GM23248 (cell line): Measurements from ENCODE around the gene PLEK2. TPM values are rescaled to one million over a fixed set of nuclear protein-coding genes. Genes with fewer than 3 reads are reported as not detected.
"Not testable (repeated sequence)": the region's sequence is repeated elsewhere in the genome, so short reads cannot be mapped to it uniquely, and the experiment has no call there.

Source experiments
- DNase-seq: peaks from one replicate; pipeline ENCODE4 v3.0.0-alpha.2; 2015
- H2AFZ ChIP-seq: fragments of 200-600 bp; sonication (generic); 2 replicates; pipeline ENCODE4 v1.6.1; 2016; ENCODE audit warnings: antibody characterized with exemption
- H3F3A ChIP-seq: fragments of 200-600 bp; sonication (generic); 2 replicates; pipeline ENCODE4 v1.6.1; 2016; ENCODE audit warnings: mild to moderate bottlenecking, antibody characterized with exemption, mixed run types; ENCODE audit not compliant: insufficient read depth
- H3K27ac ChIP-seq: fragments of 200-600 bp; sonication (generic); 2 replicates; pipeline ENCODE4 v1.5.1; 2016; ENCODE audit warnings: mild to moderate bottlenecking
- H3K27me3 ChIP-seq: fragments of 200-600 bp; sonication (generic); replicated peaks from 2 replicates; pipeline ENCODE4 v1.6.1; 2016; ENCODE audit warnings: mild to moderate bottlenecking; ENCODE audit not compliant: insufficient read depth
- H3K36me3 ChIP-seq: fragments of 200-600 bp; sonication (generic); 2 replicates; pipeline ENCODE4 v1.6.1; 2016; ENCODE audit warnings: low read depth, mild to moderate bottlenecking
- H3K4me1 ChIP-seq: fragments of 200-600 bp; sonication (generic); 2 replicates; pipeline ENCODE4 v1.6.1; 2016; ENCODE audit warnings: mild to moderate bottlenecking; ENCODE audit not compliant: insufficient read depth
- H3K4me2 ChIP-seq: fragments of 200-600 bp; sonication (generic); one replicate; pipeline ENCODE4 v1.6.1; 2016; ENCODE audit warnings: mild to moderate bottlenecking; ENCODE audit not compliant: unreplicated experiment
- H3K4me3 ChIP-seq: fragments of 200-600 bp; sonication (generic); 2 replicates; pipeline ENCODE4 v1.5.1; 2016; ENCODE audit warnings: mild to moderate bottlenecking
- H3K79me2 ChIP-seq: fragments of 200-600 bp; sonication (generic); 2 replicates; pipeline ENCODE4 v1.6.1; 2016; ENCODE audit warnings: mild to moderate bottlenecking; ENCODE audit not compliant: insufficient read depth
- H3K9ac ChIP-seq: fragments of 200-600 bp; sonication (generic); 2 replicates; pipeline ENCODE4 v1.6.1; 2016; ENCODE audit warnings: mild to moderate bottlenecking
- H3K9me2 ChIP-seq: fragments of 200-600 bp; sonication (generic); 2 replicates; pipeline ENCODE4 v1.6.1; 2016; ENCODE audit warnings: mixed run types, mild to moderate bottlenecking, moderate library complexity; ENCODE audit not compliant: insufficient read depth
- H3K9me3 ChIP-seq: fragments of 200-600 bp; sonication (generic); one replicate; pipeline ENCODE4 v1.6.1; 2017; ENCODE audit warnings: low read depth
- H4K20me1 ChIP-seq: fragments of 200-600 bp; sonication (generic); 2 replicates; pipeline ENCODE4 v1.6.0; 2016; ENCODE audit not compliant: insufficient read depth
- EZH2 ChIP-seq: fragments of 200-600 bp; sonication (generic); IDR thresholded peaks from 2 replicates; pipeline ENCODE4 v1.6.1; 2018; ENCODE audit warnings: antibody characterized with exemption, mild to moderate bottlenecking; ENCODE audit not compliant: insufficient read depth, poor library complexity, severe bottlenecking
- EZH2phosphoT487 ChIP-seq: fragments of 200-600 bp; sonication (generic); IDR thresholded peaks from 2 replicates; pipeline ENCODE4 v1.6.1; 2018; ENCODE audit warnings: antibody characterized with exemption, moderate library complexity, mild to moderate bottlenecking, low read depth; ENCODE audit not compliant: insufficient read depth
- WGBS, 2 experiments: methylation state at CpG; one replicate each; pipeline ENCODE4 v1.1.6; 2015 to 2017; ENCODE audit warnings: low lambda C conversion rate in 2 of 2, low coverage in 1 of 2; ENCODE audit errors: missing lambda C conversion rate in 2 of 2; 5-methylcytosine and 5-hydroxymethylcytosine counted together
- in situ Hi-C: fragments of 300-500 bp; cut with MboI; formaldehyde crosslinking; loops from 2 replicates; pipeline ENCODE4 v1.15.0; 2020
- polyA plus RNA-seq: library from polyadenylated mRNA; unstranded; fragments of >200 nt; fragmentation: Nextera tagmentation; extraction: Ambion mirVana; gene quantifications from 2 replicates; pipeline ENCODE4 v1.2.1, GENCODE V29; 2016
- total RNA-seq: library from RNA; depleted of rRNA; stranded (reverse); fragments of >200 nt; shearing (Covaris generic); gene quantifications from 2 replicates; pipeline ENCODE4 v1.2.3, GENCODE V29; 2014

The PLEK2 gene
- total and polyA plus RNA-seq, 2 experiments from 2014 or later, result 10.8 to 11.4 TPM

DNA sequence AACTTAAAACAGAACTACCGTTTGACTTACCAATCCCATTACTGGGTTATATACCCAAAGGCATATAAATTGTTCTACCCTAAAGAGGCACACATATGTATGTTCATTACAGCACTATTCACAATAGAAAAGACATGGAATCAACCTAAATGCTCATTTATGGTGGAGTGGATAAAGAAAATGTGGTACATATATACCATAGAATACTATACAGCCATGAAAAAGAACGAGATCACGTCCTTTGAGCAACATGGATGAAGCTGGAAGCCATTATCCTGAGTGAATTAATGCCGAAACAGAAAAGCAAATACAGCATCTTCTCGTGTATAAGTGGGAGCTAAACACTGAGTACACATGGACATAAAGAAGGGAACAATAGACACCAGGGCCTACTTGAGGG, 44.8 kb upstream of the PLEK2 start:
- Histone ChIP-seq H3K9ac (no peak overlapping the region), H4K20me1 (no peaks in the 10 kb centered on the region), H3K9me2 (no peaks in the 10 kb centered on the region), H3K4me2 (no peak overlapping the region), H3F3A (no peaks in the 10 kb centered on the region), H2AFZ (no peak overlapping the region), H3K4me1 (no peaks in the 10 kb centered on the region), H3K27ac (no peak overlapping the region), H3K36me3 (no peaks in the 10 kb centered on the region), H3K79me2 (no peaks in the 10 kb centered on the region), H3K4me3 (no peak overlapping the region), H3K27me3 (peaks cover 31% of the 10 kb centered on the region), H3K9me3 (no peaks in the 10 kb centered on the region)
- no peak for TF ChIP-seq EZH2
- TF ChIP-seq EZH2phosphoT487, result no peak
- no peak for DNase-seq
- in situ Hi-C loops, result no loop called here
- 40 to 51% methylated on average over 5 of the region's 5 CpGs for WGBS, 2 experiments

DNA sequence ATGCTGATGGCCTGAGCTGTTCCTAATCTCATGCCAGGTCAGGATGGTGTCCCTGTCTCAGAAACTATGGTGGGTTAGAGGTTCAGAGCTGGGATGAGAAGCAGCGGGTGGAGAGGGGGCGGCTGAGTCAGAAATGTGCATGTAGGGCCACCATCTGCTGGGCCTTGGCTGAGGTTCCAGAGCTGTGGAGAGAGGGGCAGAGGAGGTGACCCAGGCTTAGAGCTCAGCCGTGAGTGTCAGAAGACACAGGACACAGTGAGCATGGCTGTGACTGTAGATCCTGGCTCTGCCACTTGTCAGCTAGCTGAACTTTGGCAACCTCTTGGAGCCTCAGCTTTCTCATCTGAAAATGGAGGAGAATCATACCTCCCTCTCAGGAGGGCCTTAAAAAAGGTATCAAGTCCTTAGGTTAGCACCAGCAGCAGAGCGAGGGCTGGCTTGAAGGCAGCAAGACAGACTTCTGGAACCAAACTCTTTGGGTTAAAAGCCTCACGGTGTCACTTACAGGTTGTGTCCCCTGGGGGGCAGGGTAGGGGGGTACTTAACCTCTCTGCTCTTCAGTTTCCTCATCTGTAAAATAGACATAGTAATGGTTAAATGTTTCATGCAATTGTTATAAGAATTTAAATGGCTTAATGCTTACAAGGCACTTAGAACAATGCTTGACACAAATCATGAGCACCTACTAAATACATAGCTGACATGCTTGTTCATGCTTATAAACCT, 41.8 kb upstream of the PLEK2 start:
- H3F3A ChIP-seq, result no peaks in the 10 kb centered on the region
- H3K27ac ChIP-seq, result no peak overlapping the region
- H3K9ac ChIP-seq, result no peak overlapping the region
- TF ChIP-seq EZH2, result no peak
- TF ChIP-seq EZH2phosphoT487, result no peak
- 68 to 69% methylated on average over 5 of the region's 5 CpGs for whole genome bisulfite sequencing, 2 experiments
- H3K79me2 ChIP-seq, result no peaks in the 10 kb centered on the region
- no peaks in the 10 kb centered on the region for H3K36me3 ChIP-seq
- in situ Hi-C loops, result no loop called here
- no peaks in the 10 kb centered on the region for H4K20me1 ChIP-seq
- H3K4me1 ChIP-seq, result no peaks in the 10 kb centered on the region
- no peak overlapping the region for H3K4me2 ChIP-seq
- no peak for DNase-seq
- no peak overlapping the region for H3K4me3 ChIP-seq
- H3K27me3 ChIP-seq, result peaks cover 17% of the 10 kb centered on the region; the same call in 1 of the 2 replicates
- H2AFZ ChIP-seq, result no peak overlapping the region
- H3K9me3 ChIP-seq, result no peaks in the 10 kb centered on the region
- no peaks in the 10 kb centered on the region for H3K9me2 ChIP-seq

DNA sequence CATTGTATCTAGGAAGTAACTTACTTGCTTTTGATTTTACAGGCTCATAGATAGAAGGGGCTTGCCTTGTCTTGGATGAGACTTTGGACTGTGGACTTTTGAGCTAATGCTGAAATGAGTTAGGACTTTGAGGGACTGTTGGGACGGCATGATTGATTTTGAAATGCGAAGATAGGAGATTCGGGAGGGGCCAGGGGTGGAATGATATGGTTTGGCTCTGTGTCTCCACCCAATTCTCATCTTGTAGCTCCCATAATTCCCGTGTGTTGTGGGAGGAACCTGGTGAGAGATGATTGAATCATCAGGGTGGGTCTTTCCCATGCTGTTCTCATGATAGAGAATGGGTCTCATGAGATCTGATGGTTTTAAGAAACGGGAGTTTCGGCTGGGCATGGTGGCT, 39.7 kb upstream of the PLEK2 start:
- H3K9me2 ChIP-seq, H3K9me3 ChIP-seq, H3K36me3 ChIP-seq, H2AFZ ChIP-seq, H3K4me1 ChIP-seq, H3K79me2 ChIP-seq, H3K27ac ChIP-seq, in situ Hi-C loops, H3F3A ChIP-seq, H3K4me3 ChIP-seq, H4K20me1 ChIP-seq, H3K27me3 ChIP-seq, H3K9ac ChIP-seq, DNase-seq, H3K4me2 ChIP-seq: not testable (repeated sequence)
- 57 to 62% methylated on average over 6 of the region's 6 CpGs for WGBS, 2 experiments

DNA sequence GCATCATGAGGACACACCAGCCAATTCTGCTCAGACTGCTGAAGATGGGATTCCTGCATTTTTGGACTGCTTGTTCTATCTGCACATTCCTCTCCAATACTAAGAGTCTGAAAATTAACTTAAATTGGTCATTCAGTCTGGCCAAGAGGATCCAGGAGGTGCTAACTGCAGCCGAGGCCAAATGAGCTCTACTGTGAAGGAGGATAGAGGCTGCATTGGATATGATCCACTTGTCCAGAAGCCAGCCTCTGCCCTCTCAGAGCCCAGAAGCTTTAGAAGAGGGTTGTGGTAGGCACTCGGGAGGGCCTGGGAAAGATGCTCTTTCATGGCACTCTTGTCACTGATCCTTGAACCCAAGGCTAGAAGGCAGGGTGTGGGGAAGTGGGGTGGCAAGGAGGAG, 37.1 kb upstream of the PLEK2 start:
- H3K27ac ChIP-seq, result no peak overlapping the region
- DNase-seq, result no peak
- TF ChIP-seq EZH2, result no peak
- TF ChIP-seq EZH2phosphoT487, result no peak
- H3K9me3 ChIP-seq, result no peaks in the 10 kb centered on the region
- H3K4me2 ChIP-seq, result no peak overlapping the region
- peaks cover 10% of the 10 kb centered on the region for H3K4me1 ChIP-seq
- no peaks in the 10 kb centered on the region for H3K36me3 ChIP-seq
- no peaks in the 10 kb centered on the region for H3K79me2 ChIP-seq
- H3K9ac ChIP-seq, result no peak overlapping the region
- 51 to 62% methylated on average over 2 of the region's 2 CpGs for WGBS, 2 experiments
- no peak overlapping the region for H2AFZ ChIP-seq
- no peak overlapping the region for H3K4me3 ChIP-seq
- H3K27me3 ChIP-seq, result peaks cover 9% of the 10 kb centered on the region; the same call in 1 of the 2 replicates
- in situ Hi-C loops, result no loop called here
- no peaks in the 10 kb centered on the region for H4K20me1 ChIP-seq
- H3F3A ChIP-seq, result no peaks in the 10 kb centered on the region
- no peaks in the 10 kb centered on the region for H3K9me2 ChIP-seq

DNA sequence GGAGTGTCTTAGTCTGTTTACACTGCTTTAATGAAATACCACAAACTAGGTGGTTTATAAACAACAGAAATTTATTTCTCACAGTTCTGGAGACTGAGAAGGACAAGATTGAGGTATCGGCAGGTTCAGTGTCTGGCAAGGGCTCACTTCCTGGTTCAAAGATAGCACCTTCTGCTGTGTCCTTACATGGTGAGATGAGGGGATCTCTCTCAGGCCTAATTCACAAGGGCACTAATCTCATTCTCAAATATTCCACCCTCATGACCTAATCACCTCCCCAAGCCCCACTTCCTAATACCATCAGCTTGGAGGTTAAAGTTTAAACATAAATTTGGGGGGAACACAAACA, 35.0 kb upstream of the PLEK2 start:
- no peak overlapping the region for H3K4me2 ChIP-seq
- 96 to 100% methylated on average over 1 of the region's 1 CpG for WGBS, 2 experiments
- DNase-seq, result no peak
- no peaks in the 10 kb centered on the region for H4K20me1 ChIP-seq
- H3K9me2 ChIP-seq, result no peaks in the 10 kb centered on the region
- no peak overlapping the region for H3K9ac ChIP-seq
- H3K4me3 ChIP-seq, result no peak overlapping the region
- H3K27me3 ChIP-seq, result peaks cover 4% of the 10 kb centered on the region; the same call in 1 of the 2 replicates
- no peaks in the 10 kb centered on the region for H3K79me2 ChIP-seq
- H3K9me3 ChIP-seq, result no peaks in the 10 kb centered on the region
- TF ChIP-seq EZH2phosphoT487, result no peak
- TF ChIP-seq EZH2, result no peak
- H3K4me1 ChIP-seq, result peaks cover 10% of the 10 kb centered on the region
- no peaks in the 10 kb centered on the region for H3F3A ChIP-seq
- H2AFZ ChIP-seq, result no peak overlapping the region
- in situ Hi-C loops, result no loop called here
- no peaks in the 10 kb centered on the region for H3K36me3 ChIP-seq
- H3K27ac ChIP-seq, result no peak overlapping the region
